Cardiac septum (tissue), 1 donor: ENCODE measurements around the gene MARCHF3. TPM values are rescaled to one million over a fixed set of nuclear protein-coding genes. Genes with fewer than 3 reads are reported as not detected.
"Not testable (repeated sequence)": the region's sequence is repeated elsewhere in the genome, so short reads cannot be mapped to it uniquely, and the experiment has no call there.

ENCODE experiments used
- DNase-seq: peaks from one replicate; pipeline ENCODE4 v3.0.0-alpha.2; 2020; ENCODE audit warnings: low spot score
- intact Hi-C: fragments of 100-400 bp; cut with DNase I; formaldehyde crosslinking; loops from one replicate; pipeline ENCODE4 v1.14.0; 2022
- total RNA-seq: library from RNA; stranded (reverse); fragmentation: NEBNext Ultra II Directional; extraction: Animal tissue kit (Norgen Biotek cat#: 25700); gene quantifications from one replicate; pipeline ENCODE4 v1.2.1, GENCODE V29; 2021
- donor health status: DM: no; HTN: no; CAD: no.

MARCHF3 gene
- total RNA-seq, 1 donor from 2014 or later: 61.0 TPM

- DNase-seq, intact Hi-C loops: not testable (repeated sequence)
Observed at GRCh38 chr5:127053551-127053950, 23.2 kb upstream of the MARCHF3 start.

GRCh38 chr5:127053049-127053448, 22.7 kb upstream of the MARCHF3 start:
- intact Hi-C loops: no loop called here
- no peak for DNase-seq

- intact Hi-C loops: no loop called here
- no peak for DNase-seq
Observed at GRCh38 chr5:127051591-127051990, 21.2 kb upstream of the MARCHF3 start.

GRCh38 chr5:127046343-127047072, 16.1 kb upstream of the MARCHF3 start:
- intact Hi-C loops: no loop called here

GRCh38 chr5:127042593-127042992, 12.2 kb upstream of the MARCHF3 start:
- intact Hi-C loops: loop anchor here (5.0 kb wide), 1 partner anchor 195 kb away; no protein-coding TSS in a partner anchor
- DNase-seq: no peak

More at GRCh38 chr5:127046343-127047072, 16.1 kb upstream of the MARCHF3 start:
- no peak for DNase-seq

- no peak for DNase-seq
- intact Hi-C loops: loop anchor here (1.0 to 5.0 kb wide), 2 partner anchors 29 to 194 kb away; no protein-coding TSS in a partner anchor
Observed at GRCh38 chr5:127041571-127041970, 11.2 kb upstream of the MARCHF3 start.

- intact Hi-C loops: loop anchor here (1.0 to 5.0 kb wide), 2 partner anchors 29 to 194 kb away; no protein-coding TSS in a partner anchor
- DNase-seq: no peak
Observed at GRCh38 chr5:127040796-127041520, 10.6 kb upstream of the MARCHF3 start.

- no peak for DNase-seq
- intact Hi-C loops: no loop called here
Observed at GRCh38 chr5:127038550-127038949, 8.2 kb upstream of the MARCHF3 start.

GRCh38 chr5:127031863-127032232, 1.5 kb upstream of the MARCHF3 start:
- intact Hi-C loops: loop anchor here (2.0 to 5.0 kb wide), 2 partner anchors 61 to 115 kb away; no protein-coding TSS in a partner anchor

GRCh38 chr5:127031147-127031862, 947 bp upstream of the MARCHF3 start:
- intact Hi-C loops: loop anchor here (2.0 to 5.0 kb wide), 2 partner anchors 61 to 114 kb away; no protein-coding TSS in a partner anchor
- no peak for DNase-seq

More at GRCh38 chr5:127031863-127032232, 1.5 kb upstream of the MARCHF3 start:
- DNase-seq: no peak

GRCh38 chr5:127029581-127030258, 638 bp downstream of the MARCHF3 start:
- DNase-seq: peak; percentile 78
- intact Hi-C loops: loop anchor here (2.0 to 5.0 kb wide), 2 partner anchors 59 to 112 kb away; no protein-coding TSS in a partner anchor

GRCh38 chr5:127028822-127029457, 1.4 kb downstream of the MARCHF3 start:
- no peak for DNase-seq
- intact Hi-C loops: no loop called here

GRCh38 chr5:127027539-127027938, 2.8 kb downstream of the MARCHF3 start:
- intact Hi-C loops: no loop called here
- DNase-seq: no peak

- intact Hi-C loops: no loop called here
Observed at GRCh38 chr5:127026166-127026565, 4.2 kb downstream of the MARCHF3 start.

GRCh38 chr5:127025467-127025866, 4.9 kb downstream of the MARCHF3 start:
- intact Hi-C loops: no loop called here
- DNase-seq: no peak

More at GRCh38 chr5:127026166-127026565, 4.2 kb downstream of the MARCHF3 start:
- no peak for DNase-seq

GRCh38 chr5:127024821-127025220, 5.5 kb downstream of the MARCHF3 start:
- intact Hi-C loops: no loop called here
- no peak for DNase-seq

- DNase-seq, intact Hi-C loops: not testable (repeated sequence)
Observed at GRCh38 chr5:127023552-127024191, 6.7 kb downstream of the MARCHF3 start.

GRCh38 chr5:127022846-127023245, 7.5 kb downstream of the MARCHF3 start:
- DNase-seq: no peak
- intact Hi-C loops: no loop called here
